Head of caudate nucleus (tissue), 42 donors: Measurements from ENCODE around the gene SPHK2.
A peak's percentile ranks its signal among the peaks of the same experiment; 100 is the strongest.
"Not testable (repeated sequence)": the region's sequence is repeated elsewhere in the genome, so short reads cannot be mapped to it uniquely, and the experiment has no call there.

Experiments
- DNase-seq, 42 donors: peaks; one replicate each; pipeline versions ENCODE4 v3.0.0 to v3.0.0-alpha.2; 2020 to 2021; ENCODE audit warnings: mixed read lengths in 7 of 42
- intact Hi-C: fragments of 100-400 bp; cut with DNase I; formaldehyde crosslinking; loops from one replicate; pipeline ENCODE4 v1.15.0; 2022

The SPHK2 gene

GRCh38 chr19:48619692-48620585, 633 bp downstream of the SPHK2 start:
- intact Hi-C loops, result no loop called here
- DNase-seq, result no peak

- DNase-seq, result no peak
- intact Hi-C loops, result no loop called here
Observed at GRCh38 chr19:48623556-48624066, 4.3 kb downstream of the SPHK2 start.

GRCh38 chr19:48624067-48624594, 4.8 kb downstream of the SPHK2 start:
- peak; percentile 97 to 100 (median 99) for DNase-seq
- intact Hi-C loops, result no loop called here

GRCh38 chr19:48624791-48625723, 5.8 kb downstream of the SPHK2 start:
- intact Hi-C loops, result no loop called here
- DNase-seq, result no peak

DNA sequence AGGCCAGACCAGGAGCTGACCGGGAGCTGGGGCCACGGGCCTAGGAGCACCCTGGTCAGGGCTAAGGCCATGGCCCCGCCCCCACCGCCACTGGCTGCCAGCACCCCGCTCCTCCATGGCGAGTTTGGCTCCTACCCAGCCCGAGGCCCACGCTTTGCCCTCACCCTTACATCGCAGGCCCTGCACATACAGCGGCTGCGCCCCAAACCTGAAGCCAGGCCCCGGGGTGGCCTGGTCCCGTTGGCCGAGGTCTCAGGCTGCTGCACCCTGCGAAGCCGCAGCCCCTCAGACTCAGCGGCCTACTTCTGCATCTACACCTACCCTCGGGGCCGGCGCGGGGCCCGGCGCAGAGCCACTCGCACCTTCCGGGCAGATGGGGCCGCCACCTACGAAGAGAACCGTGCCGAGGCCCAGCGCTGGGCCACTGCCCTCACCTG, 6.6 kb downstream of the SPHK2 start:
- DNase-seq, result no peak
- intact Hi-C loops, result no loop called here

DNA sequence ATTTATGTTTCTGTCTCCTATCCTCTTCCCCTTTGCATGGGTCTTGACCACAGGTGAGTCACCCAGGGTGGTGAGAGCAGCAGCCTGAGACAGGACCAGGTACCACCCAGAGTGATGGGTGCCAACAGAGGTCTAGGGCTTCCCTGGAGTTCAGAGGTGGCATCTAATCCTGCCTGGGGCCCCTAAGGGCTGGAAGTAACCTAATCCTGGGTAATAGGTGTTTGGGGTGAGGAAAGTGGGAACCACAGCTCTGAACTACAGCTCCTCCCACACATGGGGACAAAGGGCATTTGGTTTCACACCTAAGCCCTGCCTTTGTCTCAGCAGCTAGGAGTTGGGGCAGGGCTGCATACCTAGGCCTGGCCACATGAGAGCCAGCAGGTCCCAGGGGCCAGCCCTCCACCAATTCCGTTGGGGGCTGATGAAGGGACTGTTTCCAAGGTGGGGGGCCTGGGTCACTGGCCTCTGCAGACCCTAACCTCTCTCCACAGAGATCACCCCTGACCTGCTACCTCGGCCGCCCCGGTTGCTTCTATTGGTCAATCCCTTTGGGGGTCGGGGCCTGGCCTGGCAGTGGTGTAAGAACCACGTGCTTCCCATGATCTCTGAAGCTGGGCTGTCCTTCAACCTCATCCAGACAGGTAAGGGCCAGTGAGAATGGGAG, 8.0 kb downstream of the SPHK2 start:
- no peak for DNase-seq
- intact Hi-C loops, result no loop called here

GRCh38 chr19:48627865-48628314, 8.6 kb downstream of the SPHK2 start:
- intact Hi-C loops, result no loop called here
- no peak for DNase-seq

DNA sequence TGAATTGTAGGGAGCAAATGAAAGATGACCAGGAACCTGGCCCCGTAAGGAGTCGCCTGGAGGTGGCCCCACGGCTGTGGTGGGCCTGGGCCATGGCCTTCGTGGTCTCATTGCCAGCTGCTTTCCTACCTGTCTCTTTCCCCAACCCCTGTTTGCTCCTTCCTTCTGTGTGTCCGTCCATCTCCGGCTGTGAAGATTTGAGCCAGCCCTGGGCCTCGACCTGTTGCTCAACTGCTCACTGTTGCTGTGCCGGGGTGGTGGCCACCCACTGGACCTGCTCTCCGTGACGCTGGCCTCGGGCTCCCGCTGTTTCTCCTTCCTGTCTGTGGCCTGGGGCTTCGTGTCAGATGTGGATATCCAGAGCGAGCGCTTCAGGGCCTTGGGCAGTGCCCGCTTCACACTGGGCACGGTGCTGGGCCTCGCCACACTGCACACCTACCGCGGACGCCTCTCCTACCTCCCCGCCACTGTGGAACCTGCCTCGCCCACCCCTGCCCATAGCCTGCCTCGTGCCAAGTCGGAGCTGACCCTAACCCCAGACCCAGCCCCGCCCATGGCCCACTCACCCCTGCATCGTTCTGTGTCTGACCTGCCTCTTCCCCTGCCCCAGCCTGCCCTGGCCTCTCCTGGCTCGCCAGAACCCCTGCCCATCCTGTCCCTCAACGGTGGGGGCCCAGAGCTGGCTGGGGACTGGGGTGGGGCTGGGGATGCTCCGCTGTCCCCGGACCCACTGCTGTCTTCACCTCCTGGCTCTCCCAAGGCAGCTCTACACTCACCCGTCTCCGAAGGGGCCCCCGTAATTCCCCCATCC, 9.4 kb downstream of the SPHK2 start:
- DNase-seq, result no peak
- intact Hi-C loops, result no loop called here

DNA sequence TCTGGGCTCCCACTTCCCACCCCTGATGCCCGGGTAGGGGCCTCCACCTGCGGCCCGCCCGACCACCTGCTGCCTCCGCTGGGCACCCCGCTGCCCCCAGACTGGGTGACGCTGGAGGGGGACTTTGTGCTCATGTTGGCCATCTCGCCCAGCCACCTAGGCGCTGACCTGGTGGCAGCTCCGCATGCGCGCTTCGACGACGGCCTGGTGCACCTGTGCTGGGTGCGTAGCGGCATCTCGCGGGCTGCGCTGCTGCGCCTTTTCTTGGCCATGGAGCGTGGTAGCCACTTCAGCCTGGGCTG, 9.9 kb downstream of the SPHK2 start:
- DNase-seq, result no peak
- intact Hi-C loops, result no loop called here

DNA sequence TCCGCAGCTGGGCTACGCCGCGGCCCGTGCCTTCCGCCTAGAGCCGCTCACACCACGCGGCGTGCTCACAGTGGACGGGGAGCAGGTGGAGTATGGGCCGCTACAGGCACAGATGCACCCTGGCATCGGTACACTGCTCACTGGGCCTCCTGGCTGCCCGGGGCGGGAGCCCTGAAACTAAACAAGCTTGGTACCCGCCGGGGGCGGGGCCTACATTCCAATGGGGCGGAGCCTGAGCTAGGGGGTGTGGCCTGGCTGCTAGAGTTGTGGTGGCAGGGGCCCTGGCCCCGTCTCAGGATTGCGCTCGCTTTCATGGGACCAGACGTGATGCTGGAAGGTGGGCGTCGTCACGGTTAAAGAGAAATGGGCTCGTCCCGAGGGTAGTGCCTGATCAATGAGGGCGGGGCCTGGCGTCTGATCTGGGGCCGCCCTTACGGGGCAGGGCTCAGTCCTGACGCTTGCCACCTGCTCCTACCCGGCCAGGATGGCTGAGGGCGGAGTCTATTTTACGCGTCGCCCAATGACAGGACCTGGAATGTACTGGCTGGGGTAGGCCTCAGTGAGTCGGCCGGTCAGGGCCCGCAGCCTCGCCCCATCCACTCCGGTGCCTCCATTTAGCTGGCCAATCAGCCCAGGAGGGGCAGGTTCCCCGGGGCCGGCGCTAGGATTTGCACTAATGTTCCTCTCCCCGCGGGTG, 10.4 kb downstream of the SPHK2 start:
- intact Hi-C loops, result no loop called here
- DNase-seq, result peak in 40 of 42 donors; percentile 44 to 84 (median 66)

GRCh38 chr19:48630296-48631063, 11.2 kb downstream of the SPHK2 start:
- intact Hi-C loops, result no loop called here
- DNase-seq, result peak in 8 of 42 donors; percentile 29 to 56 (median 47)

GRCh38 chr19:48631225-48631624, 11.9 kb downstream of the SPHK2 start:
- DNase-seq, result no peak
- intact Hi-C loops, result no loop called here

DNA sequence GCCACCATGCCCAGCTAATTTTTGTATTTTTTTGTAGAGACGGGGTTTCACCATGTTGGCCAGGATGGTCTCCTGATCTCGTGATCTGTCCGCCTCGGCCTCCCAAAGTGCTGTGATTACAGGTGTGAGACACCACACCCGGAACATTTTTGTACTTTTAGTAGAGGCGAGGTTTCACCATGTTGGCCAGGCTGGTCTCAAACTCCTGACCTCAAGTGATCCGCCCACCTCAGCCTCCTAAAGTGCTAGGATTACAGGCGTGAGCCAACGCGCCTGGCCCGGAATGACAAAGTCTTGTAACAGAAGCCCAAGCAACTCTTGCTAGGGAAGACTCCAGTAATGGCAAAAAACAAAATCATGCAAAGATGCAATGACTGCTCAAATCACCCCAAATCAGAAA, 13.0 kb downstream of the SPHK2 start:
- intact Hi-C loops, DNase-seq: not testable (repeated sequence)

DNA sequence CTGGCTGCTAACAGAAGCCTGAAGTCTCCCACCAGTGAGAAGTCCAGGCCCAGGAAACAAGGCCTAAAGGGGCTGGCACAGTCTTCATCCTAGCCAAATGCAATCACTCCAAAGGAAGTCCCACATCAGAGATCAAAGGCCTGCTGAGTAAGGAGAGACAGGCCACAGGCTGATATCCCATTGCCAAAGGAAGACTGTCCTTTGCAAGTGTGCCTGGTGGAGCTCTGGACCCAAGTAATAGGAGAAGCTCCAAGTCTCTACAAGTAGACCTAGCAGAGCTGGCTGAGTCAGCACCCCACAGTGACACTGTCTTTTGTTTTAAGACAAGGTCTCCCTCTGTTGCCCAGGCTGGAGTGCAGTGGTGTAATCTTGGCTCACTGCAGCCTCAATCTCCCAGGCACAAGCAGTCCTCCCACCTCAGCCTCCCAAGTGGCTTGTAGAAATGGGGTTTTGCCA, 13.4 kb downstream of the SPHK2 start:
- intact Hi-C loops, result no loop called here
- DNase-seq, result no peak

DNA sequence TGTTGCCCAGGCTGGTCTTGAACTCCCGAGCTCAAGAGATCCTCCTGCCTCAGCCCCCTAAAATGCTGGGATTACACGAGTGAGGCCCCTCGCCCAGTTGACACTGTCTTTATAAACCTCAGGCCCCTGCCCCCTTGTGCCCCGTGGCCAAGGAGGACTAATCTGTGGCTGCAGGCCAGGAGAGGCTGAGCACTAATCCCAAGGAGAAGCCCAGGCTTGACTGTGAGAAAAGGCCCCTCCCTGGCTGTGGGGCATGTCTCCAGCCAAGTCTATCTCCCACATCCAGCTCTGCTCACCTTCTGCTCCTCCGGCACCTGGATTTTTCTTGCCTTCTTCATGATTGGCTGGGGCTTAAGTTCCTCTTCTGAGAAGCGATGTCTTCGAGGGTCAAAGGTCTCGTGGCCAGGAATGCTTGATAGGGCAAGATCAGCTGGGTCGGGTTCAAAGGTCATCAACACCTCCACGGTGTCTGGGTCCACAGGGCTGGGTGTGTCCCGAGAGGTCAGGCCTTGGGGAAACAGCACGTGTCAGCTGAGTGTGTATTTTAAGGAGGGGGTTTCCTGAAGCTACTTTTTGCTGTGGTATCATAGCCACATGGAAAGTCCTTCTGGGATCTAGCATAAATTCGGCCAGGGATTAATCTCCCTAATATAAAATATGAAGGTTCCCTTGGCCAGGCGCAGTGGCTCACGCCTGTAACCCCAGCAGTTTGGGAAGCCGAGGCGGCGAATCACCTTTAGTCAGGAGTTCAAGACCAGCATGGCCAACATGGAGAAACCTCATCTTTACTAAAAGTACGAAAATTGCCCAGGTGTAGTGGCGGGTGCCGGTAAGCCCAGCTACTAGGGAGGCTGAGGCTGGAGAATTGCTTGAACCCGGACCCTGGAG, 14.1 kb downstream of the SPHK2 start:
- DNase-seq, result no peak
- intact Hi-C loops, result no loop called here

- intact Hi-C loops, result no loop called here
- DNase-seq, result no peak
Observed at GRCh38 chr19:48634036-48634342, 14.7 kb downstream of the SPHK2 start.
